CD4-positive, alpha-beta memory T cell (primary cell): ENCODE results near the gene CYP19A1. TPM values are rescaled to one million over a fixed set of nuclear protein-coding genes. Genes with fewer than 3 reads are reported as not detected.

Experiments used
- CTCF ChIA-PET: fragments of 350-600 bp; sonication (Branson Sonifier 250); formaldehyde crosslinking; loops from one replicate; lab custom pipeline; 2021; ENCODE audit warnings: inconsistent platforms; ENCODE audit not compliant: partially characterized antibody; lab: Charles Lee
- POLR2A ChIA-PET: fragments of 350-600 bp; sonication (Branson Sonifier 250); formaldehyde crosslinking; loops from one replicate; lab custom pipeline; 2021; ENCODE audit not compliant: partially characterized antibody; lab: Charles Lee
- DNase-seq, 5 donors: peaks; one replicate each; pipeline versions ENCODE4 v3.0.0 to v3.0.0-alpha.2; 2020 to 2022; ENCODE audit warnings: mixed read lengths in 1 of 5
- H3K27ac ChIP-seq: one replicate; pipeline ENCODE4 v1.7.0; 2013; ENCODE audit warnings: low read depth, low read length
- H3K27me3 ChIP-seq: 2 replicates; pipeline ENCODE4 v1.7.0; 2013; ENCODE audit warnings: mild to moderate bottlenecking, low read length, moderate library complexity; ENCODE audit not compliant: insufficient read depth
- H3K36me3 ChIP-seq: 2 replicates; pipeline ENCODE4 v1.7.0; 2013; ENCODE audit warnings: mild to moderate bottlenecking, low read length, moderate library complexity; ENCODE audit not compliant: insufficient read depth
- H3K4me1 ChIP-seq: 2 replicates; pipeline ENCODE4 v1.7.0; 2013; ENCODE audit warnings: mild to moderate bottlenecking, low read length, moderate library complexity; ENCODE audit not compliant: insufficient read depth
- H3K4me3 ChIP-seq, 2 donors: one replicate each; pipeline ENCODE4 v1.7.0; 2013; ENCODE audit warnings: low read length in 2 of 2, mild to moderate bottlenecking in 1 of 2
- H3K9me3 ChIP-seq, 2 donors: one replicate each; pipeline ENCODE4 v1.7.0; 2013; ENCODE audit warnings: low read length in 2 of 2, control low read depth in 1 of 2; ENCODE audit not compliant: control insufficient read depth in 1 of 2
- H3K27ac Mint-ChIP-seq, 7 donors: one replicate each; pipeline ENCODE4 v1.8.0; 2020 to 2021; ENCODE audit warnings: mixed read lengths in 7 of 7, mild to moderate bottlenecking in 6 of 7, inconsistent platforms in 3 of 7, moderate library complexity in 3 of 7
- H3K27me3 Mint-ChIP-seq, 2 donors: one replicate each; pipeline ENCODE4 v1.8.0; 2020 to 2021; ENCODE audit warnings: mixed read lengths in 2 of 2
- H3K36me3 Mint-ChIP-seq, 2 donors: one replicate each; pipeline ENCODE4 v1.8.0; 2020 to 2021; ENCODE audit warnings: mixed read lengths in 2 of 2, inconsistent platforms in 1 of 2, mild to moderate bottlenecking in 1 of 2
- H3K4me1 Mint-ChIP-seq, 4 donors: one replicate each; pipeline ENCODE4 v1.8.0; 2020 to 2021; ENCODE audit warnings: mixed read lengths in 4 of 4, mild to moderate bottlenecking in 1 of 4
- H3K4me3 Mint-ChIP-seq, 8 donors: one replicate each; pipeline ENCODE4 v1.8.0; 2020 to 2021; ENCODE audit warnings: mixed read lengths in 8 of 8, mild to moderate bottlenecking in 7 of 8, moderate library complexity in 6 of 8, inconsistent platforms in 3 of 8
- H3K9me3 Mint-ChIP-seq, 8 donors: one replicate each; pipeline ENCODE4 v1.8.0; 2020 to 2021; ENCODE audit warnings: mixed read lengths in 8 of 8, mild to moderate bottlenecking in 5 of 8, inconsistent platforms in 3 of 8, moderate library complexity in 1 of 8
- intact Hi-C: fragments of 100-400 bp; cut with micrococcal nuclease; formaldehyde crosslinking; loops from one replicate; pipeline ENCODE4 v1.15.1; 2023
- polyA plus RNA-seq, 2 donors: library from polyadenylated mRNA; unstranded; fragments of 300-500 nt; fragmentation: Illumina TruSeq; gene quantifications; one replicate each; pipeline ENCODE4 v1.2.3, GENCODE V29; 2021
- total RNA-seq, 2 experiments: library from RNA; stranded (reverse); gene quantifications; one replicate each; pipeline ENCODE4 v1.2.3, GENCODE V29; 2021

CYP19A1 gene
- total and polyA plus RNA-seq, 4 experiments from 2014 or later, result not detected

GRCh38 chr15:51250217-51251011 is 88.0 kb downstream of the CYP19A1 start:
- intact Hi-C loops, result no loop called here
- Histone ChIP-seq H3K27me3 (no peaks in the 10 kb centered on the region), H3K4me3 (no peak overlapping the region), H3K27ac (no peak overlapping the region), H3K4me1 (no peaks in the 10 kb centered on the region), H3K36me3 (no peaks in the 10 kb centered on the region), H3K9me3 (no peaks in the 10 kb centered on the region)
- no peak overlapping the region for H3K4me3 Mint-ChIP-seq
- CTCF ChIA-PET, result no interaction called here
- H3K36me3 Mint-ChIP-seq, result no peaks in the 10 kb centered on the region
- H3K4me1 Mint-ChIP-seq, result no peaks in the 10 kb centered on the region
- H3K27me3 Mint-ChIP-seq, result peaks cover 6 to 7% of the 10 kb centered on the region in 2 donors
- H3K27ac Mint-ChIP-seq, result no peak overlapping the region
- peaks cover 0 to 2% (median 0%) of the 10 kb centered on the region in 8 donors for H3K9me3 Mint-ChIP-seq
- DNase-seq, result no peak
- POLR2A ChIA-PET, result no interaction called here

DNA sequence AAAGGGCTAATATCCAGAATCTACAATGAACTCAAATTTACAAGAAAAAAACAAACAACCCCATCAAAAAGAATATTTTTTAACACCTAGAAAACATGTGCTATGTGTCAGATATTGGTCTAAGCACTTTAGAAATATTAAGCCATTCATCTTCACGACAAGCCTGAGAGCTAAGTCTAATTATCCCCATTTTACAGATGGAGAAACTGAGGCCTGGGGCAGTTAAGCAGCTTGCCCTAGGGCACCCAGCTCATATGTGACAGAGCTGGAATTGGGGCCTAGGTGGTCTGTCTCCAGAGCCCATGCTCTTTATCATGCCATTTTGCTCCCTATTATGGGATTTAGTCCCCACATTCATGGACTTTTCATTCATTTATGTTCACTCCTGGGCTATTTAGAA is 92.8 kb downstream of the CYP19A1 start:
- peaks cover 0 to 1% (median 0%) of the 10 kb centered on the region in 4 donors for H3K4me1 Mint-ChIP-seq
- H3K4me3 Mint-ChIP-seq, result no peak overlapping the region
- Histone ChIP-seq H3K27me3 (no peaks in the 10 kb centered on the region), H3K9me3 (no peaks in the 10 kb centered on the region), H3K27ac (no peak overlapping the region), H3K4me3 (no peak overlapping the region), H3K36me3 (no peaks in the 10 kb centered on the region), H3K4me1 (no peaks in the 10 kb centered on the region)
- no peaks in the 10 kb centered on the region for H3K36me3 Mint-ChIP-seq
- no peak for DNase-seq
- ChIA-PET POLR2A (no interaction called here), CTCF (no interaction called here)
- intact Hi-C loops, result no loop called here
- peaks cover 2 to 5% of the 10 kb centered on the region in 2 donors for H3K27me3 Mint-ChIP-seq
- H3K9me3 Mint-ChIP-seq, result peaks cover 0 to 2% (median 0%) of the 10 kb centered on the region in 8 donors
- no peak overlapping the region for H3K27ac Mint-ChIP-seq

DNA sequence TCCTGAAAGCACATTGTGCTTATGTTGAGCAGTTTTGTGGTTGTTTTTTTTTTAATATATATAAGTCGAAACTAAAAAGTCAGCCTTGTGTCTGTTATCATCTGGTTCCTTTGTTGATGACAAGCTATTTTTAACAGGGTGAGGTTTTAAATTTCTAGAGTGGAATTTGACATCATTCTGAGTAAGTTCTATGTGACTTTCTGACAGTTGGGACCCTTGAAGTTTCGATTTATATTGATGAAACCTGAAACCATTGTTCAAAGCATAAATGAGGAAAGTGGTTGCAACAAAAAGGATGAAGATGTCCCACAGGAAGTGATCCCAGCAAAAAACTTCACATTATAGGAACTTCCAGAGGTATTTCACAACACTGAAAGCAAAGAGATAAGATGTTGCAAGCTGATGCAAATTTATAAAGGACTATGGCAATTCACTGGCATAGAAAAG is 94.0 kb downstream of the CYP19A1 start:
- H3K4me1 Mint-ChIP-seq, result peaks cover 0 to 1% (median 0%) of the 10 kb centered on the region in 4 donors
- CTCF ChIA-PET, result no interaction called here
- DNase-seq, result no peak

DNA sequence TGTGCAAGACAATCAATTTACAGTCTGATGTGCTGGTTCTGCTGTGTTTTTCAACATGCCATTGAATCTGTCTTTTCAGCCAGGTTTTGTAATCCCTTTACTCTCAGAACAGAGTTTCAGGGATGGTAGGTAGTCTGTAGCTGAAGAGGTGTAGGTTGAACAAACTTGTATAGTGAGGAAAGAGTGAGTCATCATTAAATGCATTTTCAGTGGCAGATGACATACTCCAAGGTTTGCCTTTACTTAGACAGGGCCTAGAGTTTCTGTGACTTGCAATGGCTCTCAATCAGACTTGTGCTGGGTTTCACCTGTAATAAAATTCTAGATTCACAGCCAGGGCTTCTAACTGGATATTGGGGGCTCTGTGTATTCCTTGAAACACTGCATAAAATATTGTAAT is 94.6 kb downstream of the CYP19A1 start:
- H3K36me3 Mint-ChIP-seq, result no peaks in the 10 kb centered on the region
- H3K9me3 Mint-ChIP-seq, result peaks cover 0 to 2% (median 0%) of the 10 kb centered on the region in 8 donors
- Histone ChIP-seq H3K9me3 (no peaks in the 10 kb centered on the region), H3K4me1 (no peaks in the 10 kb centered on the region), H3K27me3 (no peaks in the 10 kb centered on the region), H3K36me3 (no peaks in the 10 kb centered on the region), H3K4me3 (no peak overlapping the region), H3K27ac (no peak overlapping the region)
- DNase-seq, result no peak
- ChIA-PET POLR2A (no interaction called here), CTCF (no interaction called here)
- H3K27ac Mint-ChIP-seq, result no peak overlapping the region
- peaks cover 0 to 1% (median 0%) of the 10 kb centered on the region in 4 donors for H3K4me1 Mint-ChIP-seq
- peaks cover 5 to 8% of the 10 kb centered on the region in 2 donors for H3K27me3 Mint-ChIP-seq
- no peak overlapping the region for H3K4me3 Mint-ChIP-seq
- intact Hi-C loops, result no loop called here

More for the DNA sequence above, 94.0 kb downstream of the CYP19A1 start:
- H3K4me3 Mint-ChIP-seq, result no peak overlapping the region
- Histone ChIP-seq H3K27ac (no peak overlapping the region), H3K27me3 (no peaks in the 10 kb centered on the region), H3K9me3 (no peaks in the 10 kb centered on the region), H3K4me1 (no peaks in the 10 kb centered on the region), H3K36me3 (no peaks in the 10 kb centered on the region), H3K4me3 (no peak overlapping the region)
- H3K9me3 Mint-ChIP-seq, result peaks cover 0 to 2% (median 0%) of the 10 kb centered on the region in 8 donors
- POLR2A ChIA-PET, result no interaction called here
- intact Hi-C loops, result no loop called here
- no peaks in the 10 kb centered on the region for H3K36me3 Mint-ChIP-seq
- no peak overlapping the region for H3K27ac Mint-ChIP-seq
- H3K27me3 Mint-ChIP-seq, result peaks cover 5% of the 10 kb centered on the region in 2 donors

DNA sequence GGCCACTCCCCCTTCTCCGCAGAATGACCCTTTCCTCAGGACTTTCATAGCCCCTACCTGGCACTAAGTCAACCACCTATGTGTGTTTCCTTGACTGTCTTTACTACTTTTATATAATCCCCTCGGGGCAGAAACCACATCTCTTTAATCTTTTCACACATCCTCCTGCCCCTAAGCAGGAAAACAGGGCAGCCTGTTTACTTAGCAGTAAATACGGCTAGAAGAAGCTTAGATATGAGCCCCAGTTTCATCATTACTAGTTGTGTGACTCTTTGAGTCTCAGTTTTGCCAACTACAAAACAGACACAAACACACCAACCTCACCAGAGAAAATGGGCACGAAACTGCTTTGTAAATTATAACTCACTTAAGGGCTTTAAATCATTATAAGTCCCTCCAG is 98.3 kb downstream of the CYP19A1 start:
- H3K36me3 ChIP-seq, result no peaks in the 10 kb centered on the region
- H3K9me3 ChIP-seq, result no peaks in the 10 kb centered on the region
- H3K4me3 ChIP-seq, result no peak overlapping the region
- H3K36me3 Mint-ChIP-seq, result no peaks in the 10 kb centered on the region
- no peaks in the 10 kb centered on the region for H3K27me3 ChIP-seq
- DNase-seq, result no peak
- intact Hi-C loops, result no loop called here
- POLR2A ChIA-PET, result no interaction called here
- no peaks in the 10 kb centered on the region for H3K4me1 ChIP-seq
- H3K9me3 Mint-ChIP-seq, result no peaks in the 10 kb centered on the region
- H3K27ac Mint-ChIP-seq, result no peak overlapping the region
- H3K4me3 Mint-ChIP-seq, result no peak overlapping the region
- peaks cover 5 to 6% of the 10 kb centered on the region in 2 donors for H3K27me3 Mint-ChIP-seq
- CTCF ChIA-PET, result no interaction called here
- H3K4me1 Mint-ChIP-seq, result peaks cover 0 to 1% (median 0%) of the 10 kb centered on the region in 4 donors
- no peak overlapping the region for H3K27ac ChIP-seq

GRCh38 chr15:51237816-51238215 is 100.6 kb downstream of the CYP19A1 start:
- ChIA-PET CTCF (interaction anchor here (1.0 kb wide), 1 partner anchor 21 kb away, joined by 3 read pairs; no protein-coding TSS in a partner anchor), POLR2A (no interaction called here)
- intact Hi-C loops, result no loop called here
- Mint-ChIP-seq H3K27me3 (peaks cover 10 to 11% of the 10 kb centered on the region in 2 donors), H3K4me3 (no peak overlapping the region), H3K36me3 (no peaks in the 10 kb centered on the region), H3K4me1 (no peaks in the 10 kb centered on the region), H3K27ac (no peak overlapping the region), H3K9me3 (no peaks in the 10 kb centered on the region)
- Histone ChIP-seq H3K9me3 (no peaks in the 10 kb centered on the region), H3K4me3 (no peak overlapping the region), H3K36me3 (no peaks in the 10 kb centered on the region), H3K4me1 (no peaks in the 10 kb centered on the region), H3K27ac (no peak overlapping the region), H3K27me3 (no peaks in the 10 kb centered on the region)
- no peak for DNase-seq

DNA sequence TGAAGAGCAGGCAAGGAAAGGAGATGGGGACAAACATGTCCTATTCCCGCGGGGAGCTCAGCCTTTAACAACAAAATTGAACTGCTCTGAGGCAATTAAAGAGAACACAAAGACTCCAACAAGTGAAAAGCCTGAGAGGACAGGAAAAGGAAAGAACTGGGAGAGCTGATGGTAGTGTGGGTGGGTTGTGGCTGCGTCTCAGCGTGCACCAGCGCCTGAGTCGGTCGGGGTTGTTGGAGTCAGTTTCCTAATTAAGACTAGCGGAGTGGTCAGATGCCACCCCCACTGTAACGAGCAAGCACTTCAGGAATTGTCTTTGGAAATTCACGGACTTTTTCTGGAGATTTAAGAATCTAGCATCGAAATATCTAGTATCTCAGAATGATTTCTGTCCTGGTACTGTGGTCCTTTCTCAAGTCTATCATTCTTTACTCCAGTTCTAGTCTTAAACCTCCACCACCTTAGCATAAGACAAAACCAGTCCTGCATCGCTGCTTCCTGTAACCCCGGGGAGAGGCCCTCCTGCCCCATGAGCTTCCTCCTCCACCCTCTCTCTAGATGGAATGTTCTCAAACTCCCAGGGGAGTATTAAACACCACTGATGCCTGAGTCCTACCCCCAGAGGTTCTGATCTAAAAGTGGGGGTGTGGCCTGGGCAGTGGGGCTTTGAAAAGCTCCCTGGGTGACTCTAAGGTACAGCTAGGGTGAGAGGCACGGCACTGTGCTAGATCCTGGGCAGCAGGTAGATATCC is 104.0 kb downstream of the CYP19A1 start:
- Histone ChIP-seq H3K4me3 (no peak overlapping the region), H3K36me3 (no peaks in the 10 kb centered on the region), H3K9me3 (no peaks in the 10 kb centered on the region), H3K27ac (no peak overlapping the region), H3K4me1 (no peaks in the 10 kb centered on the region), H3K27me3 (no peaks in the 10 kb centered on the region)
- ChIA-PET POLR2A (no interaction called here), CTCF (interaction anchor here (1.3 kb wide), 1 partner anchor 71 kb away, joined by 3 read pairs; no protein-coding TSS in a partner anchor)
- intact Hi-C loops, result no loop called here
- Mint-ChIP-seq H3K27me3 (peaks cover 7 to 10% of the 10 kb centered on the region in 2 donors), H3K36me3 (no peaks in the 10 kb centered on the region), H3K9me3 (no peaks in the 10 kb centered on the region), H3K27ac (no peak overlapping the region), H3K4me1 (no peaks in the 10 kb centered on the region), H3K4me3 (no peak overlapping the region)
- no peak for DNase-seq
